HL-60 (cell line): Measurements from ENCODE around the gene CLIC1.

Source experiments
- GABPA ChIP-seq: IDR thresholded peaks from 2 replicates; pipeline ENCODE4 v1.6.1; 2012; ENCODE audit warnings: low read depth
- POLR2AphosphoS5 ChIP-seq: IDR thresholded peaks from 2 replicates; pipeline ENCODE4 v1.6.1; 2012; ENCODE audit warnings: low read depth
- SPI1 ChIP-seq: IDR thresholded peaks from 2 replicates; pipeline ENCODE4 v1.6.1; 2012; ENCODE audit warnings: low read depth, mild to moderate bottlenecking, borderline replicate concordance
- TF ChIP-seq, protein P1 (sequence below): IDR thresholded peaks from one replicate; pipeline ENCODE4 v1.5.1; 2011; ENCODE audit warnings: low read length, control low read depth, inconsistent platforms; ENCODE audit not compliant: insufficient read depth
- TF ChIP-seq, protein P2 (sequence below): IDR thresholded peaks from 2 replicates; pipeline ENCODE4 v1.6.1; 2012; ENCODE audit warnings: low read depth; ENCODE audit not compliant: insufficient replicate concordance

DNA sequence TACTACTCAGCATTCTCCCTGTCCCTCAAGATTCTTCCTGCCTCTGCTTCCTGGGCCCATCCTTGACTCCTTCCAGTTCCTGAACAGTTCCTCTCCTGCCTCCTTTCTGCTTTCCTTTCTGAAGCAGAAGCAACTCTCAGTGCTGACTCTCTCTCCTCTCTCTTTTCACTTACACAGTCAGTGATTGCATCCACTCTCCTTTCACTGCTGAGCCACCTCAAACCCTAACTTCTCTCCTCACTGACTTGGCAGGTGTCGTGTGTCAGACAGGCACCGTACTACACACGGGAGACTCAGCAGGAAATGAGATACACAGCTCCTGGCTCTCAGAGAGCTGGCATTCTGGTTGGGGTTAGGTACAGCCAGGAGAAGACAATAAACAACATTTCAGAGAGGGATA, 38.8 kb downstream of the CLIC1 start:
- TF ChIP-seq, protein P1, sequence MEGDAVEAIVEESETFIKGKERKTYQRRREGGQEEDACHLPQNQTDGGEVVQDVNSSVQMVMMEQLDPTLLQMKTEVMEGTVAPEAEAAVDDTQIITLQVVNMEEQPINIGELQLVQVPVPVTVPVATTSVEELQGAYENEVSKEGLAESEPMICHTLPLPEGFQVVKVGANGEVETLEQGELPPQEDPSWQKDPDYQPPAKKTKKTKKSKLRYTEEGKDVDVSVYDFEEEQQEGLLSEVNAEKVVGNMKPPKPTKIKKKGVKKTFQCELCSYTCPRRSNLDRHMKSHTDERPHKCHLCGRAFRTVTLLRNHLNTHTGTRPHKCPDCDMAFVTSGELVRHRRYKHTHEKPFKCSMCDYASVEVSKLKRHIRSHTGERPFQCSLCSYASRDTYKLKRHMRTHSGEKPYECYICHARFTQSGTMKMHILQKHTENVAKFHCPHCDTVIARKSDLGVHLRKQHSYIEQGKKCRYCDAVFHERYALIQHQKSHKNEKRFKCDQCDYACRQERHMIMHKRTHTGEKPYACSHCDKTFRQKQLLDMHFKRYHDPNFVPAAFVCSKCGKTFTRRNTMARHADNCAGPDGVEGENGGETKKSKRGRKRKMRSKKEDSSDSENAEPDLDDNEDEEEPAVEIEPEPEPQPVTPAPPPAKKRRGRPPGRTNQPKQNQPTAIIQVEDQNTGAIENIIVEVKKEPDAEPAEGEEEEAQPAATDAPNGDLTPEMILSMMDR: no peak
- TF ChIP-seq POLR2AphosphoS5 (no peak), SPI1 (no peak), GABPA (no peak)
- TF ChIP-seq, protein P2, sequence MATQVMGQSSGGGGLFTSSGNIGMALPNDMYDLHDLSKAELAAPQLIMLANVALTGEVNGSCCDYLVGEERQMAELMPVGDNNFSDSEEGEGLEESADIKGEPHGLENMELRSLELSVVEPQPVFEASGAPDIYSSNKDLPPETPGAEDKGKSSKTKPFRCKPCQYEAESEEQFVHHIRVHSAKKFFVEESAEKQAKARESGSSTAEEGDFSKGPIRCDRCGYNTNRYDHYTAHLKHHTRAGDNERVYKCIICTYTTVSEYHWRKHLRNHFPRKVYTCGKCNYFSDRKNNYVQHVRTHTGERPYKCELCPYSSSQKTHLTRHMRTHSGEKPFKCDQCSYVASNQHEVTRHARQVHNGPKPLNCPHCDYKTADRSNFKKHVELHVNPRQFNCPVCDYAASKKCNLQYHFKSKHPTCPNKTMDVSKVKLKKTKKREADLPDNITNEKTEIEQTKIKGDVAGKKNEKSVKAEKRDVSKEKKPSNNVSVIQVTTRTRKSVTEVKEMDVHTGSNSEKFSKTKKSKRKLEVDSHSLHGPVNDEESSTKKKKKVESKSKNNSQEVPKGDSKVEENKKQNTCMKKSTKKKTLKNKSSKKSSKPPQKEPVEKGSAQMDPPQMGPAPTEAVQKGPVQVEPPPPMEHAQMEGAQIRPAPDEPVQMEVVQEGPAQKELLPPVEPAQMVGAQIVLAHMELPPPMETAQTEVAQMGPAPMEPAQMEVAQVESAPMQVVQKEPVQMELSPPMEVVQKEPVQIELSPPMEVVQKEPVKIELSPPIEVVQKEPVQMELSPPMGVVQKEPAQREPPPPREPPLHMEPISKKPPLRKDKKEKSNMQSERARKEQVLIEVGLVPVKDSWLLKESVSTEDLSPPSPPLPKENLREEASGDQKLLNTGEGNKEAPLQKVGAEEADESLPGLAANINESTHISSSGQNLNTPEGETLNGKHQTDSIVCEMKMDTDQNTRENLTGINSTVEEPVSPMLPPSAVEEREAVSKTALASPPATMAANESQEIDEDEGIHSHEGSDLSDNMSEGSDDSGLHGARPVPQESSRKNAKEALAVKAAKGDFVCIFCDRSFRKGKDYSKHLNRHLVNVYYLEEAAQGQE: no peak
